HL-60 (cell line): ENCODE results near the gene GRAMD2A.
A peak's percentile ranks its signal among the peaks of the same experiment; 100 is the strongest.

ENCODE experiments used
- DNase-seq, 2 experiments: peaks; one replicate each; pipeline ENCODE4 v3.0.0-alpha.2; 2010 to 2020; ENCODE audit warnings: low read depth in 1 of 2, low spot score in 1 of 2
- H3K27ac ChIP-seq: fragments of 250-450 bp; sonication (Bioruptor Pico); replicated peaks from 2 replicates; pipeline ENCODE4 v1.5.1; 2020; ENCODE audit warnings: mild to moderate bottlenecking, moderate library complexity
- H3K27me3 ChIP-seq: fragments of 250-450 bp; sonication (Bioruptor Pico); 2 replicates; pipeline ENCODE4 v1.5.1; 2021; ENCODE audit warnings: mild to moderate bottlenecking, moderate library complexity; ENCODE audit not compliant: insufficient read depth, poor library complexity, severe bottlenecking
- H3K4me3 ChIP-seq: replicated peaks from 2 replicates; pipeline ENCODE4 v1.5.1; 2011; ENCODE audit warnings: mild to moderate bottlenecking, control low read depth, low read length; ENCODE audit not compliant: insufficient read depth
- GABPA ChIP-seq: IDR thresholded peaks from 2 replicates; pipeline ENCODE4 v1.6.1; 2012; ENCODE audit warnings: low read depth
- POLR2AphosphoS5 ChIP-seq: IDR thresholded peaks from 2 replicates; pipeline ENCODE4 v1.6.1; 2012; ENCODE audit warnings: low read depth
- SPI1 ChIP-seq: IDR thresholded peaks from 2 replicates; pipeline ENCODE4 v1.6.1; 2012; ENCODE audit warnings: low read depth, mild to moderate bottlenecking, borderline replicate concordance
- TF ChIP-seq, protein P1 (sequence below): IDR thresholded peaks from 2 replicates; pipeline ENCODE4 v1.6.1; 2012; ENCODE audit warnings: low read depth; ENCODE audit not compliant: insufficient replicate concordance
- TF ChIP-seq, protein P2 (sequence below): IDR thresholded peaks from one replicate; pipeline ENCODE4 v1.5.1; 2011; ENCODE audit warnings: low read length, control low read depth, inconsistent platforms; ENCODE audit not compliant: insufficient read depth

The GRAMD2A gene

DNA sequence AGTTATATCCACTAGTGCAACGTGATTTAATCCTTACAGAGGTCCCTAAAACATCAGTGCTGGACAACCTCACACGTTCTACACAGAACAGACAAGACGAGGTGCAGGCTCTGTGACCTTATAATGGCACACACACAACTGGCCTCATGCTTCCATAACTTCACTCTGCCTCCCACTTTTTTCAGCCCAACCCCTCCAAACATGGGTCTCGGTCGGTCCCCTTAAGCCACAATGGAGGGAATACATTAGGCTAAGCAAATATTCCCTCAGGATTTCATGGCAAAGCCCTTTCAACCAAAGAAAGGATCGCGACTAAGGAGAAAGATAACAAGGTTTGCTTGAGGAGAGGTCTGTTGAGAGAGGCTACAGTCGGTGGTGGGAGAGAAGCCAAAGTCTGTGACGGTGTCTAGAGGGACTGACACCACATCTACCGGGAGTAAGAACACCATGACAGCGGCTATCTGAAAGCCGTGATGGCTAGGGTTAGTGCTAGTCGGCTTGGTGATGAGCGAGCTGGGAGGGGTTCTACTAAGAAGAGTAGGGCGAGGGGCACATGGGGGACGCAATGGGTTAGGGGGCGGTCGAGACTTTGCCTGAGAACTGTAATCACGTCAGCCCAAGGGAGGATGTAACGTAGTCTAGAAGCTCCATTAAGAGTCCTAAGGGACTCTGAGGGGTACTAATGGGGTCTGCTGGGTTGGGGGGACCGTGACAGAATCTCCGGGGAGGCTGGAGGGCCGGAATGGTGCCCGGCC, 80.7 kb downstream of the GRAMD2A start:
- H3K27me3 ChIP-seq = no peaks in the 10 kb centered on the region
- H3K27ac ChIP-seq = peak overlapping the region; percentile 77
- TF ChIP-seq POLR2AphosphoS5 (no peak), GABPA (no peak), SPI1 (no peak)
- TF ChIP-seq, protein P1, sequence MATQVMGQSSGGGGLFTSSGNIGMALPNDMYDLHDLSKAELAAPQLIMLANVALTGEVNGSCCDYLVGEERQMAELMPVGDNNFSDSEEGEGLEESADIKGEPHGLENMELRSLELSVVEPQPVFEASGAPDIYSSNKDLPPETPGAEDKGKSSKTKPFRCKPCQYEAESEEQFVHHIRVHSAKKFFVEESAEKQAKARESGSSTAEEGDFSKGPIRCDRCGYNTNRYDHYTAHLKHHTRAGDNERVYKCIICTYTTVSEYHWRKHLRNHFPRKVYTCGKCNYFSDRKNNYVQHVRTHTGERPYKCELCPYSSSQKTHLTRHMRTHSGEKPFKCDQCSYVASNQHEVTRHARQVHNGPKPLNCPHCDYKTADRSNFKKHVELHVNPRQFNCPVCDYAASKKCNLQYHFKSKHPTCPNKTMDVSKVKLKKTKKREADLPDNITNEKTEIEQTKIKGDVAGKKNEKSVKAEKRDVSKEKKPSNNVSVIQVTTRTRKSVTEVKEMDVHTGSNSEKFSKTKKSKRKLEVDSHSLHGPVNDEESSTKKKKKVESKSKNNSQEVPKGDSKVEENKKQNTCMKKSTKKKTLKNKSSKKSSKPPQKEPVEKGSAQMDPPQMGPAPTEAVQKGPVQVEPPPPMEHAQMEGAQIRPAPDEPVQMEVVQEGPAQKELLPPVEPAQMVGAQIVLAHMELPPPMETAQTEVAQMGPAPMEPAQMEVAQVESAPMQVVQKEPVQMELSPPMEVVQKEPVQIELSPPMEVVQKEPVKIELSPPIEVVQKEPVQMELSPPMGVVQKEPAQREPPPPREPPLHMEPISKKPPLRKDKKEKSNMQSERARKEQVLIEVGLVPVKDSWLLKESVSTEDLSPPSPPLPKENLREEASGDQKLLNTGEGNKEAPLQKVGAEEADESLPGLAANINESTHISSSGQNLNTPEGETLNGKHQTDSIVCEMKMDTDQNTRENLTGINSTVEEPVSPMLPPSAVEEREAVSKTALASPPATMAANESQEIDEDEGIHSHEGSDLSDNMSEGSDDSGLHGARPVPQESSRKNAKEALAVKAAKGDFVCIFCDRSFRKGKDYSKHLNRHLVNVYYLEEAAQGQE = no peak
- TF ChIP-seq, protein P2, sequence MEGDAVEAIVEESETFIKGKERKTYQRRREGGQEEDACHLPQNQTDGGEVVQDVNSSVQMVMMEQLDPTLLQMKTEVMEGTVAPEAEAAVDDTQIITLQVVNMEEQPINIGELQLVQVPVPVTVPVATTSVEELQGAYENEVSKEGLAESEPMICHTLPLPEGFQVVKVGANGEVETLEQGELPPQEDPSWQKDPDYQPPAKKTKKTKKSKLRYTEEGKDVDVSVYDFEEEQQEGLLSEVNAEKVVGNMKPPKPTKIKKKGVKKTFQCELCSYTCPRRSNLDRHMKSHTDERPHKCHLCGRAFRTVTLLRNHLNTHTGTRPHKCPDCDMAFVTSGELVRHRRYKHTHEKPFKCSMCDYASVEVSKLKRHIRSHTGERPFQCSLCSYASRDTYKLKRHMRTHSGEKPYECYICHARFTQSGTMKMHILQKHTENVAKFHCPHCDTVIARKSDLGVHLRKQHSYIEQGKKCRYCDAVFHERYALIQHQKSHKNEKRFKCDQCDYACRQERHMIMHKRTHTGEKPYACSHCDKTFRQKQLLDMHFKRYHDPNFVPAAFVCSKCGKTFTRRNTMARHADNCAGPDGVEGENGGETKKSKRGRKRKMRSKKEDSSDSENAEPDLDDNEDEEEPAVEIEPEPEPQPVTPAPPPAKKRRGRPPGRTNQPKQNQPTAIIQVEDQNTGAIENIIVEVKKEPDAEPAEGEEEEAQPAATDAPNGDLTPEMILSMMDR = no peak
- H3K4me3 ChIP-seq = peak overlapping the region; percentile 76
- peak in 1 of 2 experiments; percentile 15 for DNase-seq

DNA sequence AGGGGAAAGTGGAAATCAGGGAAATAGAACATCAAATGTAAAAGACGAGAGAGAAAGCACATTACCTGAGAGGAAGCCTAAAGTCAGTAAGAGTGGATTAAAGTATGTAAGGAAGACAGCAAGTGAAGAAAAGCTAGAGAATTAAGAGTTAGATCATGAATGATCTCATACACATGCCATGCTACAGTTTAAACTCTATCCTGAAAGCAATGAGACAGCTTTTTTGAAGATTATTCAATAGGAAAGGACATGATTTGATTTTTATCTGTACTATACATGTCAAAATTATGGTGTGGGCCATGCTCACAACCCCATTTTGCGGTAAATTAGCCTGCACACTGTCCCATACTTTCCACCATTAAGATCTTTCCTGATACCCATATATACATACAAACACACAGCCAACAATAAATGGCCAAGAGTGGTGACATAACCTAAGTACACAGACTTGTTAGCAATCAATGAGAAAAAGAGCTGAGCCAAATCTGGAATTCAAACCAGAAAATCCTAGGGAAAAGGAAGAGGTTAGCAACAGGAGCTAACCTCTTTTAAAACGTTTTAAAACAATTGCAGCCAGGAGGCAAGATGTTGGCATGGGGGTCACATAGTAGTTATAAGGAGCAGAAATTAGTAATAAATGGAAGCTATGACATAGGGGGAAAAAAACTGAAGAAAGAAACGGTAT, 84.1 kb downstream of the GRAMD2A start:
- no peak overlapping the region for H3K27ac ChIP-seq
- no peaks in the 10 kb centered on the region for H3K27me3 ChIP-seq
- no peak overlapping the region for H3K4me3 ChIP-seq
- DNase-seq = no peak
- TF ChIP-seq, protein P1 = no peak
- TF ChIP-seq, protein P2 = no peak
- TF ChIP-seq POLR2AphosphoS5 = no peak
- TF ChIP-seq GABPA = no peak
- no peak for TF ChIP-seq SPI1

DNA sequence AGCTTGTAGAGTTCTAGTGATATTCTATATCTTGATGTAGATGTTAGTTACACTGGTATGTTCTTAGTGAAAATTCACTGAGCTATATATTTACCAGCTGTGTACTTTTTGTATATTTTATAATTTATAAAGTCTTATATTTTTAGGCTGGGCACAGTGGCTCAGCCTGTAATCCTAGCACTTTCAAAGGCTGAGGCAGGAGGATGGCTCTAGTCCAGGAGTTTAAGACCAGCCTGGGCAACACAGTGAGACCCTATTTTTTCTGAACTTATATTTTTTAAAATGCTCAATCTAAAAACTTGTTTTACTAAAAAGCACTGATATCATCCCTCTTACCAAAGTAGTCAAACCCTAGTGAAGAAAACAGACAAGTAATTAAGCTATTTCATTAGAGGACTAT, 84.8 kb downstream of the GRAMD2A start:
- Histone ChIP-seq H3K4me3 (no peak overlapping the region), H3K27me3 (no peaks in the 10 kb centered on the region), H3K27ac (no peak overlapping the region)
- DNase-seq = no peak
- TF ChIP-seq, protein P1 = no peak
- TF ChIP-seq, protein P2 = no peak
- no peak for TF ChIP-seq SPI1
- TF ChIP-seq POLR2AphosphoS5 = no peak
- no peak for TF ChIP-seq GABPA
